GM12878 (cell line): ENCODE results near the gene CHID1. TPM values are rescaled to one million over a fixed set of nuclear protein-coding genes. Genes with fewer than 3 reads are reported as not detected.

Source experiments
- ATAC-seq: fragments of 200-7000 bp; cut with Tn5 transposase; 3 replicates; pipeline ENCODE4 v1.9.1; 2020; ENCODE audit warnings: mild to moderate bottlenecking, moderate library complexity
- BruUV-seq: library from RNA; stranded (reverse); fragments of 400-500 nt; replicated peaks from 2 replicates; lab custom pipeline; 2021; lab: Mats Ljungman, UMichigan
- CTCF ChIA-PET: fragments of 300-600 bp; sonication (Branson Sonifier 250); formaldehyde crosslinking; extraction: SDS; loops from one replicate; lab custom pipeline; 2021; ENCODE audit warnings: inconsistent platforms; lab: Yijun Ruan, JAX
- POLR2A ChIA-PET: fragments of 350-600 bp; formaldehyde crosslinking; extraction: SDS; loops from one replicate; lab custom pipeline; 2021; ENCODE audit warnings: inconsistent platforms; lab: Charles Lee
- RAD21 ChIA-PET: fragments of 300-600 bp; sonication (Branson Sonifier 250); formaldehyde crosslinking; loops from one replicate; lab custom pipeline; 2023; ENCODE audit warnings: antibody characterized with exemption; ENCODE audit not compliant: unreplicated experiment; lab: Charles Lee
- SMC1A ChIA-PET: fragments of 300-600 bp; sonication (Branson Sonifier 250); formaldehyde crosslinking; loops from one replicate; lab custom pipeline; 2023; ENCODE audit not compliant: unreplicated experiment, uncharacterized antibody; lab: Charles Lee
- DNase-seq: peaks from one replicate; pipeline ENCODE4 v3.0.0-alpha.2; 2011; ENCODE audit warnings: low read depth, low spot score
- FAIRE-seq: peaks from 3 replicates; lab custom pipeline; 2011; peaks lifted over from hg19 to GRCh38; lab: Jason Lieb, UNC
- H2AFZ ChIP-seq: 2 replicates; pipeline ENCODE4 v1.6.0; 2011; ENCODE audit warnings: low read depth, low read length, control low read depth; ENCODE audit not compliant: control insufficient read depth
- H3K27ac ChIP-seq: 2 replicates; pipeline ENCODE4 v1.5.1; 2011; ENCODE audit warnings: control low read depth; ENCODE audit not compliant: control insufficient read depth, insufficient read depth
- H3K27me3 ChIP-seq, 2 experiments: replicated peaks in 1 of 2; 2 replicates each; pipeline versions ENCODE4 v1.6.0 to v1.6.1; 2011; ENCODE audit warnings: low read length in 1 of 2; ENCODE audit not compliant: control insufficient read depth in 2 of 2, insufficient read depth in 2 of 2
- H3K36me3 ChIP-seq, 2 experiments: 2 replicates each; pipeline ENCODE4 v1.5.1; 2011; ENCODE audit warnings: low read length in 1 of 2; ENCODE audit not compliant: control insufficient read depth in 2 of 2, insufficient read depth in 2 of 2
- H3K4me1 ChIP-seq: 2 replicates; pipeline ENCODE4 v1.6.1; 2011; ENCODE audit warnings: mild to moderate bottlenecking, low read length, moderate library complexity, mixed read lengths; ENCODE audit not compliant: control insufficient read depth, insufficient read depth
- H3K4me2 ChIP-seq: 2 replicates; pipeline ENCODE4 v1.6.0; 2011; ENCODE audit warnings: control low read depth; ENCODE audit not compliant: control insufficient read depth, insufficient read depth
- H3K4me3 ChIP-seq: fragments of 200-600 bp; sonication (generic); 2 replicates; pipeline ENCODE4 v1.5.1; 2016
- H3K79me2 ChIP-seq: 2 replicates; pipeline ENCODE4 v1.6.0; 2011; ENCODE audit warnings: low read length; ENCODE audit not compliant: control insufficient read depth, insufficient read depth
- H3K9ac ChIP-seq: 2 replicates; pipeline ENCODE4 v1.8.0; 2011; ENCODE audit warnings: low read length, control low read depth, mixed read lengths; ENCODE audit not compliant: control insufficient read depth, insufficient read depth
- H3K9me3 ChIP-seq: replicated peaks from 3 replicates; pipeline ENCODE4 v1.5.1; 2011; ENCODE audit warnings: mild to moderate bottlenecking, low read length; ENCODE audit not compliant: control insufficient read depth, insufficient read depth
- H4K20me1 ChIP-seq: 2 replicates; pipeline ENCODE4 v1.6.0; 2011; ENCODE audit not compliant: control insufficient read depth, insufficient read depth
- BRCA1 ChIP-seq: IDR thresholded peaks from 2 replicates; pipeline ENCODE4 v1.6.1; 2011; ENCODE audit warnings: low read depth, low read length, improper control_type of control experiment
- HDGF ChIP-seq: fragments of 450-650 bp; IDR thresholded peaks from 2 replicates; pipeline ENCODE4 v1.6.1; 2016; ENCODE audit warnings: antibody characterized with exemption
- NR2C1 ChIP-seq: fragments of 450-650 bp; IDR thresholded peaks from 2 replicates; pipeline ENCODE4 v1.6.1; 2017; ENCODE audit warnings: antibody characterized with exemption, mild to moderate bottlenecking, moderate library complexity
- POU2F2 ChIP-seq: IDR thresholded peaks from 3 replicates; pipeline ENCODE4 v1.6.1; 2011; ENCODE audit warnings: low read depth, mild to moderate bottlenecking, low read length, borderline replicate concordance
- SREBF2 ChIP-seq: IDR thresholded peaks from 2 replicates; pipeline ENCODE4 v1.6.1; 2012; ENCODE audit warnings: mild to moderate bottlenecking, low read length
- TCF3 ChIP-seq: IDR thresholded peaks from 2 replicates; pipeline ENCODE4 v1.6.1; 2012; ENCODE audit warnings: low read depth, mild to moderate bottlenecking, low read length, borderline replicate concordance; ENCODE audit not compliant: insufficient read depth
- WGBS: methylation state at CpG from one replicate; pipeline ENCODE4 v1.1.6; 2016; ENCODE audit warnings: low lambda C conversion rate; ENCODE audit not compliant: insufficient replicate concordance, insufficient coverage; ENCODE audit errors: missing lambda C conversion rate; 5-methylcytosine and 5-hydroxymethylcytosine counted together
- in situ Hi-C: fragments of 300-500 bp; cut with MboI; formaldehyde crosslinking; loops from 9 replicates; pipeline ENCODE4 v1.14.3; 2018; ENCODE audit warnings: mixed read lengths
- intact Hi-C: fragments of 100-400 bp; cut with micrococcal nuclease; formaldehyde crosslinking; loops from one replicate; pipeline ENCODE4 v1.14.2; 2022; ENCODE audit not compliant: unreplicated experiment
- polyA plus RNA-seq, 11 experiments: library from polyadenylated mRNA; depleted of rRNA in 4 of 11; unstranded in 6 of 11; stranded (reverse) in 5 of 11; fragments of >200 nt; fragmentation: Nextera tagmentation in 4 of 11; fragmentation: Illumina TruSeq in 1 of 11; extraction: Ambion mirVana in 4 of 11; extraction: Trizol in 1 of 11; gene quantifications; 1 replicate in 1 of 11; 2 replicates in 10 of 11; pipeline versions ENCODE4 v1.2.1 to v1.2.3, GENCODE V29; 2011 to 2016; ENCODE audit warnings: inconsistent platforms in 2 of 11, missing spikeins in 2 of 11, low read depth in 1 of 11
- total RNA-seq, 4 experiments: library from RNA; depleted of rRNA in 3 of 4; stranded (reverse); fragments of >200 nt in 3 of 4; fragmentation: Illumina TruSeq in 1 of 4; extraction: Trizol in 1 of 4; gene quantifications; 2 replicates each; pipeline versions ENCODE4 v1.2.1 to v1.2.3, GENCODE V29; 2013 to 2021
- TF ChIP-seq, protein P1 (sequence below): IDR thresholded peaks from 2 replicates; pipeline ENCODE4 v1.6.1; 2012; ENCODE audit warnings: low read depth, low read length, improper control_type of control experiment

CHID1 gene
- total and polyA plus RNA-seq, 10 of the 15 experiments (the other 5 are each of a cell fraction or from before 2014, with no cell fraction given): 4.8 to 75.2 (median 30.1) TPM

DNA sequence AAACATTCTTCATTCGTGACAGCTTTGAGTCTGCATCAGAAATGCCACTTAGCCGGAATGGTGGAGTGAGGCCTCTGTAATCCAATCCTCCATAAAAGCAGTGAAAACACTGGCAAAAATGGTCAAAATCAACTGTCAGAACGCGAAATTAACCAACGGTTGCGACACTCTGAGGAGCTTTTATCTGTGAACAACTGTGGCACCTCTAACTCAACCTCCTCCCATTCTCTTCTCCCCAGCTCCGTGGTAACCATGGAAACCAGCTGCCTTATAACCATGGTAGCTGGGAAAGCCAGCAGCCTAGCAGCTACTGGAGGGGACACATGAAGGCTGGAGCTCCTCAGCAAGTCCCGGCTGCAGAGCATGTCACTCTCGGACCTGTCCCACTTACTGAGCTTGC is 35.4 kb upstream of the CHID1 start (continued):
- no peak for TF ChIP-seq TCF3

DNA sequence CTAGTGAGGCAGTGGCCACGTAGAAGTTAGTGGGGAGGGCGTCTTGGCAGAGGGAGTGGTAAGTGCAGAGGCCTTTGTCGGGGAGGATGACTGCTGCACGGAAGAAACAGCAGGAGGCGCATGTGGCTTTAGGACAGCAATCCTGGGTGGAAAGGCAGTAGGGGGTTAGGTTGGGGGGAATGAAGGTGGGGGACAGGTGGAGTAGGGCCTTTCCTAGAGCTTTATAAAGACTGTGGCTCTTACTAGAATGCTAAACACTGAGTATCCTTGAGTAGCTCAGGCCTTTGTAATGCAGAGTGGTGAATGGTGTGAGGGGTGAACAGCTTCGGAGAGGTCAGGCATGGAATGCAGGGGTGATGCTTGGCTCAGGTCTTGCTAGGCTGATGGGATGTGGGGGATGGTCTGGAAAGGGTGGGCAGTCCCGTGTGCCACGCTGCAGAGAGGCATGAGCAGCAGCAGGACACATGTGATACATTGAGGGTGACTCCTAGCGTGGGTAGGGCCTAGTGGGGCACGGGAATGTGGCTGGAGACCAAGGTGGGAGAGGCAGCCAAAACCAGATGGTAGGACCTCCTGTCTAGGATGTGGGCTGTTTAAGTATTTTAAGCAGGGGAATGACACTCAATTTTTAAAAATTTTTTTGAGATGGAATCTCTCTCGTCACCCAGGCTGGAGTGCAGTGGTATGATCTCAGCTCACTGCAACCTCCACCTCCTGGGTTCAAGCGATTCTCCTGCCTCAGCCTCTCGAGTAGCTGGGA is 34.3 kb upstream of the CHID1 start:
- FAIRE-seq: no peak
- ChIA-PET CTCF (interaction anchor here (0.8 kb wide), 1 partner anchor 11 kb away, joined by 3 read pairs; no protein-coding TSS in a partner anchor), POLR2A (no interaction called here), SMC1A (no interaction called here), RAD21 (no interaction called here)
- intact Hi-C loops: no loop called here
- in situ Hi-C loops: no loop called here
- Histone ChIP-seq H3K27me3 (no peaks in the 10 kb centered on the region), H3K9me3 (no peaks in the 10 kb centered on the region; the same call in 1 of the 3 replicates), H4K20me1 (no peaks in the 10 kb centered on the region), H3K4me1 (no peaks in the 10 kb centered on the region), H3K79me2 (peaks cover 8% of the 10 kb centered on the region), H3K4me2 (no peak overlapping the region), H2AFZ (no peak overlapping the region), H3K9ac (no peak overlapping the region), H3K36me3 (peaks cover 3 to 10% of the 10 kb centered on the region in 2 experiments), H3K27ac (no peak overlapping the region), H3K4me3 (no peak overlapping the region)
- 89% methylated on average over 13 of the region's 13 CpGs for WGBS
- BruUV-seq: no TSS peak
- no peak for DNase-seq
- TF ChIP-seq HDGF: no peak
- ATAC-seq: no peak

DNA sequence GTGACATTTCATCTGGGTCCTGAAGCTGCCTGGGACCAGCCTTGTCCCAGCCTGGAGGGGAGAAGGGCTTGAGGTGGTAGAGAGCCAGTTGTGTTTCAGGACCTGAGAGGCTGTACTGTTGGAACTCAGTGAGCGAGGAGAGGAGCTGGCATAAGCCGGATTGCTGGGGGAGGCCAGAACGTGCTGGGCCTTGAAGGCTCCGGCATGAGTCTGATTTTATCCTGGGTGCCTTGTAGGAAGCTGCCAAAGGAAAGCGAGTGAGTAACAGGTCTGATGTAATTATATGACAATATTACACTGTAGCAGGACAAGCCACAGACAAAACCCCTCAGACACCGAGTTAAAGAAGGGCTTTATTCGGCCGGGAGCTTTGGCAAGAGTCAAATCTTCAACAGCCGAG is 32.2 kb upstream of the CHID1 start:
- TF ChIP-seq, protein P1, sequence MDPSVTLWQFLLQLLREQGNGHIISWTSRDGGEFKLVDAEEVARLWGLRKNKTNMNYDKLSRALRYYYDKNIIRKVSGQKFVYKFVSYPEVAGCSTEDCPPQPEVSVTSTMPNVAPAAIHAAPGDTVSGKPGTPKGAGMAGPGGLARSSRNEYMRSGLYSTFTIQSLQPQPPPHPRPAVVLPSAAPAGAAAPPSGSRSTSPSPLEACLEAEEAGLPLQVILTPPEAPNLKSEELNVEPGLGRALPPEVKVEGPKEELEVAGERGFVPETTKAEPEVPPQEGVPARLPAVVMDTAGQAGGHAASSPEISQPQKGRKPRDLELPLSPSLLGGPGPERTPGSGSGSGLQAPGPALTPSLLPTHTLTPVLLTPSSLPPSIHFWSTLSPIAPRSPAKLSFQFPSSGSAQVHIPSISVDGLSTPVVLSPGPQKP: no peak
- TF ChIP-seq SREBF2 (no peak), BRCA1 (no peak), NR2C1 (no peak), POU2F2 (no peak)
- Histone ChIP-seq H3K9ac (no peak overlapping the region), H3K4me1 (no peaks in the 10 kb centered on the region), H3K4me3 (no peak overlapping the region), H3K27ac (no peak overlapping the region), H2AFZ (no peak overlapping the region), H3K4me2 (no peak overlapping the region), H3K79me2 (peaks cover 8% of the 10 kb centered on the region), H3K36me3 (peaks cover 3 to 12% of the 10 kb centered on the region in 2 experiments), H3K9me3 (no peaks in the 10 kb centered on the region; the same call in 2 of the 3 replicates), H4K20me1 (no peaks in the 10 kb centered on the region), H3K27me3 (no peaks in the 10 kb centered on the region)
- FAIRE-seq (no peak), DNase-seq (no peak), ATAC-seq (no peak)
- CTCF ChIA-PET: no interaction called here
- RAD21 ChIA-PET: no interaction called here
- intact Hi-C loops (no loop called here), in situ Hi-C loops (no loop called here)
- BruUV-seq: no TSS peak
- POLR2A ChIA-PET: interaction anchor here (0.6 kb wide), 1 partner anchor 591 kb away, joined by 3 read pairs; no protein-coding TSS in a partner anchor
- WGBS: 90% methylated on average over 9 of the region's 9 CpGs
- SMC1A ChIA-PET: no interaction called here
